ENCODE results near the gene FCHSD2. TPM values are rescaled to one million over a fixed set of nuclear protein-coding genes. Genes with fewer than 3 reads are reported as not detected.

FCHSD2 gene
- total RNA-seq, 1 donor from 2014 or later, result 19.7 TPM

- peaks cover 13% of the 10 kb centered on the region for H3K4me1 Mint-ChIP-seq (ENCODE audit: low read depth, unreplicated experiment)
Observed at GRCh38 chr11:73172992-73173656, 31.0 kb upstream of the FCHSD2 start.

GRCh38 chr11:73171436-73172161, 29.5 kb upstream of the FCHSD2 start:
- H3K27ac Mint-ChIP-seq (ENCODE audit: unreplicated experiment), result no peak overlapping the region
- H3K4me1 Mint-ChIP-seq (ENCODE audit: low read depth, unreplicated experiment), result peaks cover 10% of the 10 kb centered on the region
- no peak for TF ChIP-seq CTCF (IDR thresholded peaks at IDR 0.05; ENCODE audit: partially characterized antibody, unreplicated experiment)
- H3K36me3 Mint-ChIP-seq (ENCODE audit: unreplicated experiment), result no peaks in the 10 kb centered on the region
- no peak for DNase-seq
- peaks cover 4% of the 10 kb centered on the region for H3K9me3 Mint-ChIP-seq (ENCODE audit: unreplicated experiment)
- H3K4me3 Mint-ChIP-seq (ENCODE audit: unreplicated experiment), result no peak overlapping the region
- peaks cover 2% of the 10 kb centered on the region for H3K27me3 Mint-ChIP-seq (ENCODE audit: unreplicated experiment)

More at GRCh38 chr11:73172992-73173656, 31.0 kb upstream of the FCHSD2 start:
- TF ChIP-seq CTCF (IDR thresholded peaks at IDR 0.05; ENCODE audit: partially characterized antibody, unreplicated experiment), result no peak
- H3K9me3 Mint-ChIP-seq (ENCODE audit: unreplicated experiment), result peaks cover 4% of the 10 kb centered on the region
- H3K27me3 Mint-ChIP-seq (ENCODE audit: unreplicated experiment), result peaks cover 2% of the 10 kb centered on the region
- no peak overlapping the region for H3K4me3 Mint-ChIP-seq (ENCODE audit: unreplicated experiment)
- no peak overlapping the region for H3K27ac Mint-ChIP-seq (ENCODE audit: unreplicated experiment)
- no peaks in the 10 kb centered on the region for H3K36me3 Mint-ChIP-seq (ENCODE audit: unreplicated experiment)
- DNase-seq, result no peak

- TF ChIP-seq CTCF (IDR thresholded peaks at IDR 0.05; ENCODE audit: partially characterized antibody, unreplicated experiment), result no peak
- Mint-ChIP-seq H3K4me1 (ENCODE audit: low read depth, unreplicated experiment) (peaks cover 8% of the 10 kb centered on the region), H3K9me3 (ENCODE audit: unreplicated experiment) (peaks cover 4% of the 10 kb centered on the region), H3K27me3 (ENCODE audit: unreplicated experiment) (peaks cover 5% of the 10 kb centered on the region), H3K4me3 (ENCODE audit: unreplicated experiment) (no peak overlapping the region), H3K27ac (ENCODE audit: unreplicated experiment) (no peak overlapping the region), H3K36me3 (ENCODE audit: unreplicated experiment) (no peaks in the 10 kb centered on the region)
- DNase-seq, result no peak
Observed at GRCh38 chr11:73170140-73170539, 28.0 kb upstream of the FCHSD2 start.

GRCh38 chr11:73168925-73169579, 26.9 kb upstream of the FCHSD2 start:
- DNase-seq, result no peak
- TF ChIP-seq CTCF (IDR thresholded peaks at IDR 0.05; ENCODE audit: partially characterized antibody, unreplicated experiment), result no peak
- H3K4me3 Mint-ChIP-seq (ENCODE audit: unreplicated experiment), result no peak overlapping the region
- no peak overlapping the region for H3K27ac Mint-ChIP-seq (ENCODE audit: unreplicated experiment)
- no peaks in the 10 kb centered on the region for H3K36me3 Mint-ChIP-seq (ENCODE audit: unreplicated experiment)
- H3K4me1 Mint-ChIP-seq (ENCODE audit: low read depth, unreplicated experiment), result peaks cover 8% of the 10 kb centered on the region
- H3K27me3 Mint-ChIP-seq (ENCODE audit: unreplicated experiment), result peaks cover 5% of the 10 kb centered on the region
- H3K9me3 Mint-ChIP-seq (ENCODE audit: unreplicated experiment), result peaks cover 4% of the 10 kb centered on the region
